K562 (cell line): Measurements from ENCODE around the gene OR2A12. TPM values are rescaled to one million over a fixed set of nuclear protein-coding genes. Genes with fewer than 3 reads are reported as not detected.

ENCODE experiments used
- CHD7 ChIP-seq: fragments of 200-600 bp; sonication (generic); IDR thresholded peaks from one replicate; pipeline ENCODE4 v1.6.1; 2012; ENCODE audit warnings: mild to moderate bottlenecking, low read depth, low read length, inconsistent platforms
- CREBBP ChIP-seq: IDR thresholded peaks from one replicate; pipeline ENCODE4 v1.6.1; 2012; ENCODE audit warnings: low read depth, mild to moderate bottlenecking, control low read depth, inconsistent platforms, low read length
- TCF7L2 ChIP-seq: fragments of 150-350 bp; IDR thresholded peaks from 2 replicates; pipeline ENCODE4 v1.6.1; 2016; ENCODE audit warnings: low read depth, mild to moderate bottlenecking, low read length, moderate library complexity
- ZNF717 ChIP-seq: fragments of 250-450 bp; sonication (Bioruptor Pico); IDR thresholded peaks from 2 replicates; pipeline ENCODE4 v1.5.0; 2021
- polyA plus RNA-seq, 8 experiments: library from polyadenylated mRNA; depleted of rRNA in 4 of 8; stranded (reverse) in 5 of 8; unstranded in 3 of 8; fragments of >200 nt; fragmentation: Nextera tagmentation in 2 of 8; fragmentation: Illumina TruSeq in 1 of 8; extraction: Ambion mirVana in 2 of 8; extraction: Trizol in 1 of 8; gene quantifications; 2 replicates each; pipeline versions ENCODE4 v1.2.1 to v1.2.3, GENCODE V29; 2011 to 2014; ENCODE audit warnings: inconsistent platforms in 1 of 8, missing spikeins in 1 of 8
- total RNA-seq, 7 experiments: library from RNA; depleted of rRNA in 6 of 7; stranded (reverse); fragments of >200 nt in 6 of 7; fragmentation: Illumina TruSeq in 2 of 7; extraction: Trizol in 2 of 7; gene quantifications; 2 replicates each; pipeline versions ENCODE4 v1.2.1 to v1.2.3, GENCODE V29; 2011 to 2021; ENCODE audit warnings: low replicate concordance in 1 of 7
- TF ChIP-seq, protein P1 (sequence below): fragments of 250-450 bp; sonication (Bioruptor Pico); IDR thresholded peaks from 2 replicates; pipeline ENCODE4 v1.4.0; 2020; ENCODE audit warnings: borderline replicate concordance

Gene OR2A12
- total and polyA plus RNA-seq, 9 of the 15 experiments (the other 6 are each of a cell fraction or from before 2014, with no cell fraction given), result not detected

DNA sequence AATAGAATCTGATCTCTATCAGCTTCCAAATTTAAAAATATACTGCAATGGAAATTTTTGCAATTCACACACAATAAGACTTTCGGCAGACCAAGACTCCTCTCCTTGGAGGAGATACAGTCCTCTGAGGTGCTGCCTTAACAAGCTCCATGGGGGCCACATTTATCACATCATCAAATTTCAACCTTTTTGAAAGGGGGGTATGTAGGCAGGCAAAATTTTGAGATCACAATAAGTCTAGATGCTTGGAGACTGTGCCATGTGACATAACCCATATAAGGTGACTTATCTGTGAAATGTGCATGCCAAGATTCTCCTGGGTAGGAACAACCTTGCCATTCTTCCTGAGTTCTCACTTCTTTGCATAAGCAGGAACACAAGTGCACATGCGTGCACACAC, at the start of gene OR2A12 (continued):
- TF ChIP-seq CHD7 (no peak), ZNF717 (CRISPR knock-in tag) (no peak), CREBBP (no peak), TCF7L2 (no peak)
- TF ChIP-seq, protein P1, sequence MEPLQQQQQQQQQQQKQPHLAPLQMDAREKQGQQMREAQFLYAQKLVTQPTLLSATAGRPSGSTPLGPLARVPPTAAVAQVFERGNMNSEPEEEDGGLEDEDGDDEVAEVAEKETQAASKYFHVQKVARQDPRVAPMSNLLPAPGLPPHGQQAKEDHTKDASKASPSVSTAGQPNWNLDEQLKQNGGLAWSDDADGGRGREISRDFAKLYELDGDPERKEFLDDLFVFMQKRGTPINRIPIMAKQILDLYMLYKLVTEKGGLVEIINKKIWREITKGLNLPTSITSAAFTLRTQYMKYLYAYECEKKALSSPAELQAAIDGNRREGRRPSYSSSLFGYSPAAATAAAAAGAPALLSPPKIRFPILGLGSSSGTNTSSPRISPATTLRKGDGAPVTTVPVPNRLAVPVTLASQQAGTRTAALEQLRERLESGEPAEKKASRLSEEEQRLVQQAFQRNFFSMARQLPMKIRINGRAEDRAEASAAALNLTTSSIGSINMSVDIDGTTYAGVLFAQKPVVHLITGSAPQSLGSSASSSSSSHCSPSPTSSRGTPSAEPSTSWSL, result no peak
- TF ChIP-seq, all 486 proteins: peak for 0
